H1 (cell line): ENCODE measurements around the gene MARCHF3.

Experiments used
- CREB1 ChIP-seq: IDR thresholded peaks from 2 replicates; pipeline ENCODE4 v1.6.1; 2012; ENCODE audit warnings: inconsistent platforms
- CTCF ChIP-seq, 3 experiments: IDR thresholded peaks; 1 replicate in 2 of 3; 2 replicates in 1 of 3; pipeline versions ENCODE4 v1.5.1 to v1.6.1; 2011; ENCODE audit warnings: low read length in 3 of 3, mild to moderate bottlenecking in 3 of 3, inconsistent platforms in 2 of 3, low read depth in 1 of 3, moderate library complexity in 1 of 3; ENCODE audit not compliant: insufficient read depth in 1 of 3; ENCODE audit errors: control extremely low read depth in 1 of 3
- EP300 ChIP-seq, 2 experiments: IDR thresholded peaks; 1 replicate in 1 of 2; 2 replicates in 1 of 2; pipeline ENCODE4 v1.6.1; 2011 to 2012; ENCODE audit warnings: low read depth in 2 of 2, low read length in 2 of 2, mild to moderate bottlenecking in 2 of 2, borderline replicate concordance in 1 of 2, inconsistent platforms in 1 of 2, moderate library complexity in 1 of 2
- EZH2 ChIP-seq: fragments of 200-600 bp; sonication (generic); IDR thresholded peaks from 2 replicates; pipeline ENCODE4 v1.7.1; 2012; ENCODE audit warnings: low read depth, mild to moderate bottlenecking, moderate library complexity, low read length, inconsistent platforms; ENCODE audit not compliant: severe bottlenecking
- GTF2F1 ChIP-seq: IDR thresholded peaks from 2 replicates; pipeline ENCODE4 v1.6.1; 2012; ENCODE audit warnings: low read depth, low read length, improper control_type of control experiment, borderline replicate concordance
- POLR2AphosphoS5 ChIP-seq: IDR thresholded peaks from 2 replicates; pipeline ENCODE4 v1.6.1; 2011; ENCODE audit warnings: low read depth, low read length
- RAD21 ChIP-seq, 2 experiments: IDR thresholded peaks in 1 of 2; conservative IDR thresholded peaks in 1 of 2; 2 replicates each; pipeline ENCODE4 v1.6.1; 2011; ENCODE audit warnings: low read depth in 2 of 2, low read length in 2 of 2, improper control_type of control experiment in 1 of 2, inconsistent platforms in 1 of 2, mild to moderate bottlenecking in 1 of 2, moderate library complexity in 1 of 2
- RFX5 ChIP-seq: IDR thresholded peaks from 2 replicates; pipeline ENCODE4 v1.6.1; 2011; ENCODE audit warnings: low read depth, low read length, improper control_type of control experiment, borderline replicate concordance
- YY1 ChIP-seq: IDR thresholded peaks from 2 replicates; pipeline ENCODE4 v1.6.1; 2011; ENCODE audit warnings: low read depth, mild to moderate bottlenecking, low read length

GRCh38 chr5:126837906-126838539 lies 192.3 kb downstream of the MARCHF3 start:
- TF ChIP-seq EZH2 (no peak), CTCF (IDR thresholded peaks at IDR 0.05; ENCODE audit: control extremely low read depth in 1 of 3, insufficient read depth in 1 of 3, low read depth in 1 of 3, low read length in 3 of 3) (no peak), RAD21 (IDR thresholded peaks at IDR 0.05 in 1 of 2, conservative IDR thresholded peaks at IDR 0.05 in 1 of 2; ENCODE audit: low read depth in 2 of 2, low read length in 2 of 2) (peak; percentile 10 to 38; a peak in 3 of 4 replicates), GTF2F1 (no peak), EP300 (IDR thresholded peaks at IDR 0.05; ENCODE audit: borderline replicate concordance in 1 of 2, low read depth in 2 of 2, low read length in 2 of 2) (no peak), POLR2AphosphoS5 (peak; percentile 66), RFX5 (no peak), CREB1 (no peak), YY1 (no peak)
